Endodermal cell (in vitro differentiated cells): ENCODE data around the gene EXOG. TPM values are rescaled to one million over a fixed set of nuclear protein-coding genes. Genes with fewer than 3 reads are reported as not detected.
A peak's percentile ranks its signal among the peaks of the same experiment; 100 is the strongest.

ENCODE experiments used
- DNase-seq: peaks from one replicate; pipeline ENCODE4 v3.0.0-alpha.2; 2017
- H3K27ac ChIP-seq: 2 replicates; pipeline ENCODE4 v1.5.1; 2013; ENCODE audit warnings: mild to moderate bottlenecking, low read depth, low read length, moderate library complexity
- H3K27me3 ChIP-seq: 2 replicates; pipeline ENCODE4 v1.6.1; 2013; ENCODE audit warnings: mild to moderate bottlenecking, low read length, moderate library complexity; ENCODE audit not compliant: insufficient read depth, control insufficient read depth, poor library complexity, severe bottlenecking
- H3K36me3 ChIP-seq: 2 replicates; pipeline ENCODE4 v1.7.0; 2013; ENCODE audit warnings: mild to moderate bottlenecking, low read length, moderate library complexity; ENCODE audit not compliant: control insufficient read depth, insufficient read depth
- H3K4me1 ChIP-seq: one replicate; pipeline ENCODE4 v1.7.0; 2013; ENCODE audit warnings: low read length; ENCODE audit not compliant: control insufficient read depth, insufficient read depth
- H3K4me3 ChIP-seq: 2 replicates; pipeline ENCODE4 v1.5.1; 2013; ENCODE audit warnings: mild to moderate bottlenecking, low read length, moderate library complexity
- H3K9ac ChIP-seq: 2 replicates; pipeline ENCODE4 v1.6.1; 2013; ENCODE audit warnings: mild to moderate bottlenecking, low read length, moderate library complexity; ENCODE audit not compliant: poor library complexity, severe bottlenecking; ENCODE audit errors: extremely low read depth
- H3K9me3 ChIP-seq: 2 replicates; pipeline ENCODE4 v1.6.1; 2013; ENCODE audit warnings: mild to moderate bottlenecking, low read length, moderate library complexity; ENCODE audit not compliant: control insufficient read depth
- H3K27ac Mint-ChIP-seq: 2 replicates; pipeline ENCODE4 v1.8.0; 2020; ENCODE audit warnings: mixed read lengths
- H3K27me3 Mint-ChIP-seq: 2 replicates; pipeline ENCODE4 v1.8.0; 2021; ENCODE audit warnings: mild to moderate bottlenecking, mixed read lengths; ENCODE audit not compliant: insufficient read depth
- H3K36me3 Mint-ChIP-seq: 2 replicates; pipeline ENCODE4 v1.8.0; 2020; ENCODE audit warnings: low read depth, mixed read lengths
- H3K4me1 Mint-ChIP-seq: 2 replicates; pipeline ENCODE4 v1.8.0; 2020; ENCODE audit warnings: mixed read lengths
- H3K4me3 Mint-ChIP-seq: 2 replicates; pipeline ENCODE4 v1.8.0; 2020; ENCODE audit warnings: mild to moderate bottlenecking, moderate library complexity, mixed read lengths
- H3K9me3 Mint-ChIP-seq: 2 replicates; pipeline ENCODE4 v1.8.0; 2020; ENCODE audit warnings: mild to moderate bottlenecking, mixed read lengths
- CTCF ChIP-seq: fragments of 200-600 bp; sonication (generic); conservative IDR thresholded peaks from 2 replicates; pipeline ENCODE4 v1.5.0; 2021; ENCODE audit warnings: antibody characterized with exemption, mild to moderate bottlenecking
- WGBS, 2 experiments: methylation state at CpG; one replicate each; pipeline versions ENCODE4 v1.1.5 to v1.1.7; 2013; ENCODE audit warnings: missing lambda C conversion rate in 2 of 2, mixed read lengths in 1 of 2; ENCODE audit not compliant: insufficient coverage in 1 of 2, insufficient read length in 1 of 2; 5-methylcytosine and 5-hydroxymethylcytosine counted together
- total RNA-seq, 2 donors: library from RNA; stranded (reverse); fragmentation: NEBNext Ultra II Directional in 1 of 2; extraction: Animal tissue kit (Norgen Biotek cat#: 25700) in 1 of 2; gene quantifications; 2 replicates in 1 of 2; 3 replicates in 1 of 2; pipeline ENCODE4 v1.2.1, GENCODE V29; 2021

EXOG gene
- total RNA-seq, 2 donors from 2014 or later, result 11.9 to 13.8 TPM

DNA sequence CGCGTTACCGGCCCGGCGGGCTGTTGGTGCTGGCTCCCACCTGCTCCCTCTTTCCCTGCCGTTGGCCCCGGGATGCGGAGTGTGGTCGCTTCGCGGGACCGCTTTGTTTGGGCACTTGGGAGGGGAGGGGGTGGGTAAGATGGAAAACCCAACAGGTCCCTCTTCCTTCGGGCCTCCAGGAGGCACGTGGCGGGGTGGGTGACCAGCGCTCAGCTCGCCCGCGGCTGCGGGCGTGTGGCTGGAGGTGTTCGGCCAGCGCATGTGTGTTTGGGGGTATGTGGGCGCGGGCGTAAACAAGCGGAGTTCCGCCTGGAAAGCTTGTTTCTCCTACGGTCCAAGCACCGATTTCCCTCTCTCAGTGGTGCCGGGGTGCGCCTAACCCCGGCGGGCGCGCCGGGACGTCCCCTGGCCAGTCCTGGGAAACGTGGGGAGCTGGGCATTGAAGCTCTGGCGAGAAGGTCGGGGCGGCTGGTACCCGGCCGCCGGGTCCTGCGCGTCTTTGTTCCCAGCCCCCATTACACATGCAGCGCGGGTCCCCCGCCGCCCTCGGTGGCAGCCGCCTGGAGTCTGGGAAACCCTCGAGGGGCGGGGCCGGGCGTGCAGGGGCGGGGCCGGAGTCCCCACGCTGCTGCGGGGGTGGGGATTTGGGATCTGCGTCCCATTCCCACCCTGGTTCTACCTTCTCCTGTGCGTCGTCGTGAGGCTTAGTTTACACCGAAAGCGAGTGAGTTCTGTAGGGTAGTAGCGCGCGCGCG is 41.1 kb upstream of the EXOG start:
- peak; percentile 96 for DNase-seq
- Histone ChIP-seq H3K9ac (peak overlapping the region; percentile 93), H3K4me3 (peak overlapping the region; percentile 83), H3K27me3 (no peaks in the 10 kb centered on the region), H3K9me3 (peaks cover 22% of the 10 kb centered on the region), H3K36me3 (no peaks in the 10 kb centered on the region), H3K27ac (peak overlapping the region; percentile 98), H3K4me1 (peaks cover 9% of the 10 kb centered on the region)
- WGBS, 2 experiments, result 0% methylated on average over 1 to 72 of the region's 72 CpGs
- Mint-ChIP-seq H3K4me3 (peak overlapping the region; percentile 97), H3K36me3 (peaks cover 9% of the 10 kb centered on the region), H3K9me3 (peaks cover 19% of the 10 kb centered on the region), H3K27ac (peak overlapping the region; percentile 99), H3K27me3 (peaks cover 2% of the 10 kb centered on the region), H3K4me1 (peaks cover 36% of the 10 kb centered on the region)
- no peak for TF ChIP-seq CTCF

GRCh38 chr3:38455639-38456430 is 40.3 kb upstream of the EXOG start:
- peaks cover 9% of the 10 kb centered on the region for H3K4me1 ChIP-seq
- peak; percentile 89 for DNase-seq
- 8 to 26% methylated on average over 3 to 15 of the region's 15 CpGs for WGBS, 2 experiments
- Mint-ChIP-seq H3K27ac (peak overlapping the region; percentile 93), H3K4me3 (peak overlapping the region; percentile 97), H3K4me1 (peaks cover 36% of the 10 kb centered on the region), H3K27me3 (peaks cover 2% of the 10 kb centered on the region), H3K36me3 (peaks cover 3% of the 10 kb centered on the region), H3K9me3 (peaks cover 13% of the 10 kb centered on the region)
- H3K27me3 ChIP-seq, result no peaks in the 10 kb centered on the region
- H3K9me3 ChIP-seq, result peaks cover 16% of the 10 kb centered on the region
- H3K36me3 ChIP-seq, result peaks cover 3% of the 10 kb centered on the region
- TF ChIP-seq CTCF, result no peak
- H3K4me3 ChIP-seq, result peak overlapping the region; percentile 83
- H3K9ac ChIP-seq, result peak overlapping the region; percentile 93
- H3K27ac ChIP-seq, result peak overlapping the region; percentile 98

- Histone ChIP-seq H3K36me3 (peaks cover 3% of the 10 kb centered on the region), H3K27me3 (no peaks in the 10 kb centered on the region), H3K27ac (no peak overlapping the region), H3K4me3 (no peak overlapping the region), H3K4me1 (peaks cover 9% of the 10 kb centered on the region), H3K9me3 (peaks cover under 1% of the 10 kb centered on the region), H3K9ac (no peak overlapping the region)
- no peaks in the 10 kb centered on the region for H3K27me3 Mint-ChIP-seq
- H3K36me3 Mint-ChIP-seq, result peaks cover 2% of the 10 kb centered on the region
- H3K4me1 Mint-ChIP-seq, result peaks cover 36% of the 10 kb centered on the region
- peaks cover 2% of the 10 kb centered on the region for H3K9me3 Mint-ChIP-seq
- peak; percentile 26 for TF ChIP-seq CTCF
- no peak for DNase-seq
- 94 to 96% methylated on average over 4 to 9 of the region's 9 CpGs for WGBS, 2 experiments
- H3K27ac Mint-ChIP-seq, result no peak overlapping the region
- no peak overlapping the region for H3K4me3 Mint-ChIP-seq
Observed at GRCh38 chr3:38457111-38458003, 38.8 kb upstream of the EXOG start.
